Hepatocyte (in vitro differentiated cells): Measurements from ENCODE around the gene PLA2G2C.

Source experiments
- EZH2 ChIP-seq: fragments of 200-600 bp; sonication (generic); IDR thresholded peaks from 2 replicates; pipeline ENCODE4 v1.6.1; 2016; ENCODE audit warnings: antibody characterized with exemption, mild to moderate bottlenecking, borderline replicate concordance
- EZH2phosphoT487 ChIP-seq: fragments of 200-600 bp; sonication (generic); IDR thresholded peaks from one replicate; pipeline ENCODE4 v1.6.1; 2018; ENCODE audit warnings: antibody characterized with exemption, mild to moderate bottlenecking, low read depth, moderate library complexity; ENCODE audit not compliant: unreplicated experiment, severe bottlenecking
- TF ChIP-seq, protein P1 (sequence below): fragments of 200-600 bp; sonication (generic); IDR thresholded peaks from 2 replicates; pipeline ENCODE4 v1.5.1; 2016; ENCODE audit warnings: antibody characterized with exemption, mild to moderate bottlenecking; ENCODE audit not compliant: poor library complexity

DNA sequence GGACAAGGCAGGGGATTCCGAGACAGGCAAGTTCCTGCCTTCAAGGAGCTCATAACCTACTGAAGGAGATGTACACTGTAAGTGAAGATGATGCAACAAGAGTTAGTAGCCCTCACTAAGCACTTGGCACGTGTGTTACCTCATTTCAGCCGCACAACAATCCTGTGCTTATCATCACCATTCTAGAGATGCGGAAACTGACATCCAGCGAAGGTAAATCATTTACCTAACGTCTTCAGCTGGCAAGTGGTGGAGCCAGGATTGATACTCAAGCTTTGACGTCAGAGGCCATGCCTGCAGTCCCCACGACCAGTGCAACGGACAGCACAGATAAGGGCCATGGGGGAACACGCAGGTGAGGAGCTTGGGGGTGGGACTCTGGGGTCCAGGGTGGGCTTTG, 3.3 kb downstream of the PLA2G2C start:
- TF ChIP-seq EZH2 (no peak), EZH2phosphoT487 (no peak)
- TF ChIP-seq, protein P1, sequence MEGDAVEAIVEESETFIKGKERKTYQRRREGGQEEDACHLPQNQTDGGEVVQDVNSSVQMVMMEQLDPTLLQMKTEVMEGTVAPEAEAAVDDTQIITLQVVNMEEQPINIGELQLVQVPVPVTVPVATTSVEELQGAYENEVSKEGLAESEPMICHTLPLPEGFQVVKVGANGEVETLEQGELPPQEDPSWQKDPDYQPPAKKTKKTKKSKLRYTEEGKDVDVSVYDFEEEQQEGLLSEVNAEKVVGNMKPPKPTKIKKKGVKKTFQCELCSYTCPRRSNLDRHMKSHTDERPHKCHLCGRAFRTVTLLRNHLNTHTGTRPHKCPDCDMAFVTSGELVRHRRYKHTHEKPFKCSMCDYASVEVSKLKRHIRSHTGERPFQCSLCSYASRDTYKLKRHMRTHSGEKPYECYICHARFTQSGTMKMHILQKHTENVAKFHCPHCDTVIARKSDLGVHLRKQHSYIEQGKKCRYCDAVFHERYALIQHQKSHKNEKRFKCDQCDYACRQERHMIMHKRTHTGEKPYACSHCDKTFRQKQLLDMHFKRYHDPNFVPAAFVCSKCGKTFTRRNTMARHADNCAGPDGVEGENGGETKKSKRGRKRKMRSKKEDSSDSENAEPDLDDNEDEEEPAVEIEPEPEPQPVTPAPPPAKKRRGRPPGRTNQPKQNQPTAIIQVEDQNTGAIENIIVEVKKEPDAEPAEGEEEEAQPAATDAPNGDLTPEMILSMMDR = no peak
